Mesendoderm (in vitro differentiated cells): ENCODE measurements around the gene PYCR2.
A peak's percentile ranks its signal among the peaks of the same experiment; 100 is the strongest.

Source experiments
- DNase-seq: peaks from one replicate; pipeline ENCODE4 v3.0.0; 2013
- H2AK5ac ChIP-seq: 2 replicates; pipeline ENCODE4 v1.6.1; 2013; ENCODE audit warnings: low read length, inconsistent platforms
- H2BK120ac ChIP-seq: 2 replicates; pipeline ENCODE4 v1.6.1; 2013; ENCODE audit warnings: low read depth, mild to moderate bottlenecking, low read length, moderate library complexity, mixed read lengths
- H2BK15ac ChIP-seq: replicated peaks from 2 replicates; pipeline ENCODE4 v1.6.1; 2013; ENCODE audit warnings: low read depth, mild to moderate bottlenecking, moderate library complexity
- H2BK5ac ChIP-seq: 2 replicates; pipeline ENCODE4 v1.6.1; 2013; ENCODE audit warnings: low read length, inconsistent platforms
- H3K18ac ChIP-seq: 2 replicates; pipeline ENCODE4 v1.6.1; 2013; ENCODE audit warnings: mild to moderate bottlenecking, low read length, mixed read lengths
- H3K23ac ChIP-seq: one replicate; pipeline ENCODE4 v1.6.1; 2013; ENCODE audit warnings: low read length
- H3K27ac ChIP-seq: 2 replicates; pipeline ENCODE4 v1.5.1; 2013; ENCODE audit warnings: low read depth, mild to moderate bottlenecking, inconsistent platforms, low read length, moderate library complexity
- H3K27me3 ChIP-seq: 2 replicates; pipeline ENCODE4 v1.6.1; 2013; ENCODE audit warnings: low read length, control low read depth, mild to moderate bottlenecking, inconsistent platforms; ENCODE audit not compliant: insufficient read depth, poor library complexity
- H3K36me3 ChIP-seq: 2 replicates; pipeline ENCODE4 v1.6.1; 2013; ENCODE audit warnings: low read length, inconsistent platforms; ENCODE audit not compliant: control insufficient read depth, insufficient read depth
- H3K4ac ChIP-seq: one replicate; pipeline ENCODE4 v1.6.1; 2013; ENCODE audit warnings: low read depth, mild to moderate bottlenecking, low read length, moderate library complexity
- H3K4me1 ChIP-seq: 2 replicates; pipeline ENCODE4 v1.6.1; 2013; ENCODE audit warnings: low read depth, low read length, inconsistent platforms; ENCODE audit not compliant: control insufficient read depth
- H3K4me2 ChIP-seq: 2 replicates; pipeline ENCODE4 v1.6.1; 2013; ENCODE audit warnings: low read length
- H3K4me3 ChIP-seq: 2 replicates; pipeline ENCODE4 v1.5.1; 2013; ENCODE audit warnings: mild to moderate bottlenecking, low read length
- H3K56ac ChIP-seq: one replicate; pipeline ENCODE4 v1.6.1; 2013; ENCODE audit warnings: low read length
- H3K79me1 ChIP-seq: 2 replicates; pipeline ENCODE4 v1.6.1; 2013; ENCODE audit warnings: low read length, inconsistent platforms
- H3K79me2 ChIP-seq: 2 replicates; pipeline ENCODE4 v1.6.1; 2013; ENCODE audit warnings: mild to moderate bottlenecking, low read length; ENCODE audit not compliant: control insufficient read depth, insufficient read depth
- H3K9ac ChIP-seq: 2 replicates; pipeline ENCODE4 v1.6.1; 2013; ENCODE audit warnings: low read length, inconsistent platforms
- H4K5ac ChIP-seq: one replicate; pipeline ENCODE4 v1.6.1; 2013; ENCODE audit warnings: low read length
- H4K8ac ChIP-seq: one replicate; pipeline ENCODE4 v1.6.1; 2013; ENCODE audit warnings: low read depth, mild to moderate bottlenecking, control low read depth, low read length, moderate library complexity
- WGBS: extraction: QIAGEN DNeasy Blood & Tissue Kit; methylation state at CpG from one replicate; pipeline ENCODE4 v1.1.7; 2013; ENCODE audit warnings: low lambda C conversion rate, missing lambda C conversion rate; ENCODE audit not compliant: insufficient coverage; ENCODE audit errors: extremely low coverage; 5-methylcytosine and 5-hydroxymethylcytosine counted together

Gene PYCR2

GRCh38 chr1:225877580-225877979 lies 46.5 kb downstream of the PYCR2 start:
- Histone ChIP-seq H4K5ac (no peak overlapping the region), H3K79me1 (peaks cover 21% of the 10 kb centered on the region), H3K79me2 (peaks cover 19% of the 10 kb centered on the region), H3K9ac (no peak overlapping the region), H4K8ac (no peak overlapping the region), H2AK5ac (peak overlapping the region; percentile 3), H2BK15ac (no peak overlapping the region), H3K4me1 (peaks cover 5% of the 10 kb centered on the region), H3K4me3 (no peak overlapping the region), H3K23ac (no peak overlapping the region), H2BK120ac (no peak overlapping the region), H3K4ac (no peak overlapping the region), H2BK5ac (no peak overlapping the region), H3K18ac (no peak overlapping the region), H3K4me2 (no peak overlapping the region), H3K27ac (no peak overlapping the region), H3K27me3 (no peaks in the 10 kb centered on the region), H3K56ac (no peak overlapping the region), H3K36me3 (peaks cover 3% of the 10 kb centered on the region)
- peak; percentile 78 for DNase-seq
- no CpG with 5 or more reads among the region's 10 CpGs for WGBS

- H3K18ac ChIP-seq = no peak overlapping the region
- no peak overlapping the region for H3K56ac ChIP-seq
- H3K27ac ChIP-seq = no peak overlapping the region
- H3K4me3 ChIP-seq = no peak overlapping the region
- no peak overlapping the region for H3K4ac ChIP-seq
- H3K23ac ChIP-seq = no peak overlapping the region
- WGBS = no CpG with 5 or more reads among the region's 12 CpGs
- peaks cover 4% of the 10 kb centered on the region for H3K36me3 ChIP-seq
- H3K27me3 ChIP-seq = no peaks in the 10 kb centered on the region
- H3K9ac ChIP-seq = no peak overlapping the region
- H4K8ac ChIP-seq = no peak overlapping the region
- peaks cover 21% of the 10 kb centered on the region for H3K79me1 ChIP-seq
- no peak overlapping the region for H2BK120ac ChIP-seq
- no peak overlapping the region for H4K5ac ChIP-seq
- no peak overlapping the region for H2BK5ac ChIP-seq
- peaks cover 5% of the 10 kb centered on the region for H3K4me1 ChIP-seq
- DNase-seq = no peak
- H3K79me2 ChIP-seq = peaks cover 19% of the 10 kb centered on the region
- no peak overlapping the region for H2BK15ac ChIP-seq
- H3K4me2 ChIP-seq = no peak overlapping the region
- H2AK5ac ChIP-seq = no peak overlapping the region
These were observed 47.0 kb downstream of the PYCR2 start for GRCh38 chr1:225876900-225877510.

- no peak overlapping the region for H3K18ac ChIP-seq
- no peak overlapping the region for H2BK15ac ChIP-seq
- H2BK120ac ChIP-seq = no peak overlapping the region
- no peak overlapping the region for H3K9ac ChIP-seq
- peak; percentile 76 for DNase-seq
- H3K36me3 ChIP-seq = peaks cover 9% of the 10 kb centered on the region
- H3K4me2 ChIP-seq = no peak overlapping the region
- H3K4me3 ChIP-seq = no peak overlapping the region
- no peak overlapping the region for H3K23ac ChIP-seq
- H4K5ac ChIP-seq = no peak overlapping the region
- peaks cover 8% of the 10 kb centered on the region for H3K79me2 ChIP-seq
- H3K27me3 ChIP-seq = no peaks in the 10 kb centered on the region
- WGBS = no CpG with 5 or more reads among the region's 12 CpGs
- H2AK5ac ChIP-seq = no peak overlapping the region
- no peak overlapping the region for H4K8ac ChIP-seq
- peaks cover 15% of the 10 kb centered on the region for H3K79me1 ChIP-seq
- H2BK5ac ChIP-seq = no peak overlapping the region
- H3K56ac ChIP-seq = peak overlapping the region; percentile 58
- no peak overlapping the region for H3K27ac ChIP-seq
- no peak overlapping the region for H3K4ac ChIP-seq
- no peaks in the 10 kb centered on the region for H3K4me1 ChIP-seq
These were observed 48.8 kb downstream of the PYCR2 start for GRCh38 chr1:225875044-225875815.

- Histone ChIP-seq H3K4me1 (no peaks in the 10 kb centered on the region), H3K36me3 (peaks cover 9% of the 10 kb centered on the region), H3K79me2 (peaks cover 6% of the 10 kb centered on the region), H3K4ac (no peak overlapping the region), H3K27ac (no peak overlapping the region), H3K4me3 (no peak overlapping the region), H3K9ac (no peak overlapping the region), H2BK120ac (no peak overlapping the region), H2BK15ac (no peak overlapping the region), H3K18ac (no peak overlapping the region), H2BK5ac (no peak overlapping the region), H4K5ac (no peak overlapping the region), H2AK5ac (no peak overlapping the region), H3K56ac (no peak overlapping the region), H4K8ac (no peak overlapping the region), H3K4me2 (no peak overlapping the region), H3K27me3 (no peaks in the 10 kb centered on the region), H3K79me1 (peaks cover 13% of the 10 kb centered on the region), H3K23ac (no peak overlapping the region)
- WGBS = no CpG with 5 or more reads among the region's 11 CpGs
- DNase-seq = no peak
These were observed 49.6 kb downstream of the PYCR2 start for GRCh38 chr1:225874431-225874830.

GRCh38 chr1:225873281-225873850 lies 50.7 kb downstream of the PYCR2 start:
- Histone ChIP-seq H3K36me3 (peaks cover 11% of the 10 kb centered on the region), H4K8ac (no peak overlapping the region), H3K56ac (no peak overlapping the region), H3K79me2 (no peaks in the 10 kb centered on the region), H3K79me1 (peaks cover 7% of the 10 kb centered on the region), H2BK5ac (no peak overlapping the region), H3K23ac (no peak overlapping the region), H2BK120ac (no peak overlapping the region), H3K4me3 (no peak overlapping the region), H2AK5ac (no peak overlapping the region), H3K27me3 (no peaks in the 10 kb centered on the region), H4K5ac (no peak overlapping the region), H2BK15ac (no peak overlapping the region), H3K27ac (no peak overlapping the region), H3K18ac (no peak overlapping the region), H3K4me2 (no peak overlapping the region), H3K4ac (no peak overlapping the region), H3K9ac (no peak overlapping the region), H3K4me1 (no peaks in the 10 kb centered on the region)
- no CpG with 5 or more reads among the region's 10 CpGs for WGBS
- no peak for DNase-seq
